ENCODE measurements around the gene TTLL9.

TTLL9 gene

GRCh38 chr20:31837896-31838397 lies 32.5 kb upstream of the TTLL9 start:
- no peak for DNase-seq

GRCh38 chr20:31838646-31839292 lies 31.7 kb upstream of the TTLL9 start:
- DNase-seq = no peak

- no peak for DNase-seq
These were observed 30.5 kb upstream of the TTLL9 start for GRCh38 chr20:31839782-31840487.

- no peak for DNase-seq
These were observed 29.3 kb upstream of the TTLL9 start for GRCh38 chr20:31840906-31841816.

DNA sequence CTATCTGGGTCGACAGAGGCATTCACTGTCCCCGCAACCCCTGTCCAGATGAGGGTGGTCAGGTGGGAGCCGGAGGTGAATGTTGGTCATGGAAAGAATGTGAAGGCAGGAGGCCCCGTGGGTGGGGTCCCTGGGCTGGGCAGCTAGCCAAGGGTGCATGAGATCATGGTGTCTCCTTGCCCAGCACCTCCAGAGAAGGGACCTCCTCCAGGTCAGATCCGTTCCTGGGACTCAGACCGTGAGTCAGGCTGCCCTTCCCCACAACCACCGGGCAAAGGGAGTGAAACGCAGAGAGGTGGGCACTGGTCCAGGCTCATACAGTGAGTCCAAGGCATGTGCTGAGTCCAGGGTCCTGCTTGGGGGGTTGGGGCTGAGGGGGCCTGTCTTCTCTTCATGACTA lies 28.5 kb upstream of the TTLL9 start:
- no peak for DNase-seq

DNA sequence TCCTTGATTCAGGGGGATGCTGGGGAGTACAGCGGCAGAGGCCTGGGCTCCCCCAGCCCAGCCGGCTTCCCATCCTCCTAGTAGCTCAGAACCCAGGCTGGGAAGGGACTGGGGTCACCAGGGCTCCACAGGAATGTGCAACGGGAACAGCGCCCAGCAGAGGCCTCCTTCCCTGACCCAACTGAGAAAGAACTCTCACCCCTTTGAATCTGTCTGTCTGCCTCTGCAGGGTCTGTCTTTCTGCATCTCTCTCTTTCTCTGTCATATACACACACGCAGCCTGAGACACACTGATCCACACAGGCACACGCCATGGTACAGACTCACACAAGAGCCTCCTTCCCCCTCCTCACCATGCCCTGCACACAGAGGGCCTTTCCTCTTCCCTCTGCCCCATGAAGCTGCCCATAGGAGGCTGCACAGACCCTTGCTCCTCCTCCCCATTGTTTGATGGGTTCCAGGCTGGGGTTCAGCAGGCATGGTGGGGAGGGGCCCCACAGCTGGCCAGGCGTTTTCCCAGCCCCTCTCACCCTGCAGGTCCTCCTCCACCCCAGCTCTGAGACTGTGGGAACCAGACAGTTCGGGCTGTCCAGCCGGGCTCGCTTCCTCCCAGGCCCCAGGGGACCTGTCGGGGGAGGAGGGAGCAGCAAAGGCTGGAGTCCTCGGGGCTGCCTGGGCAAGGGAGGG lies 27.8 kb upstream of the TTLL9 start:
- DNase-seq = no peak

- no peak for DNase-seq
These were observed 27.1 kb upstream of the TTLL9 start for GRCh38 chr20:31843288-31843687.

- DNase-seq = no peak
These were observed 26.6 kb upstream of the TTLL9 start for GRCh38 chr20:31843881-31844280.

DNA sequence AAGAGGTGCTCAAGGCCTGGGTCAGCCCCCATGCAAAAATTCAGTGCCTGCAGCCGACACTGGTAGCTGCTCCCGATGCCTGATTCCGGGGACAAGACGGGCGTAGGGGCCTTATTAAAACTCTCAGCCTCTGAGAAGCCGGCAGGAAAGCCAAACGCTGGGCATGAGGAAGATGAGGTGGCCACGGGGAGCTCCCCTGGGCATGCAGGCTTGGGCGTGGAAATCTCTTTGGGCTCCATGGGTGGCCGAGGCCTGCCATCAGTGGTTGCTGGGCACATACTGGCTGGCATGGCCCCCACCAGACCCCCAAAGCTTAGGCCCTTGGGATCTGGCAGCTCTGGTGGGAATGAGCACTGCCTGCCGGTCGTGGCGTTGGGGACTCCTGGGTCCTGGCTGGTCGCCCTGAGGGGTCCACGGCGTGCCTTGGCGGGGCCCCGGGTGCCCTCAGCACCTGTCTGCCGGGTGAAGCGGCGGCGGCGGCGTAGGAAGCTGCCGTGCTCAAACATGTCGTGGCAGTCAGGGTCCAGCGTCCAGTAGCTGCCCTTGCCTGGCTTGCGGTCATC lies 25.6 kb upstream of the TTLL9 start:
- no peak for DNase-seq

DNA sequence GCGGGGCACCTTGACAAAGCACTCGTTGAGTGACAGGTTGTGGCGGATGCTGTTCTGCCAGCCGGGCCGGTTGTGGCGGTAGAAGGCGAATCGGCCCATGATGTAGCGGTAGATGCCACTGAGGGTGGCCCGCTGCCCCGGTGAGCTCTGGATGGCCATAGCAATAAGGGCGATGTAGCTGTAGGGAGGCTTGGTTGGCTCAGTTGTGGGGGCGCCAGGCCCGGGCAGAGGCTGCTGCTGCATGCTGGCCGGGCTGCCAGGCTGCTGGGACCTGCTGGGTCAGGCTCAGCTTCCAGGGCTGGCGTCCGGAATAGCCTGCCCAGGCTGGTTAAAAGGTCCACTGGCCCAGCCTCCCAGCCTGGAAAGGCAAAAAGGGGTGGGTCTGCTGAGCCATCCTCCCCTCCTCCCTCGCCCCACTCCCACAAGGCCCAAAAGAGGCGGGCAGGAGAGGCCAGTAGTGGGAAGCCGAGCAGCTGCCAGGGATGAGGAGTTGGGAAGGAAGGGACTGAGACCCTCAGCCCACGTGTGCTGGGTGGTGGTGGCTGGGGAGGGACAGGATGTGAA lies 25.1 kb upstream of the TTLL9 start, which contains the start of gene FOXS1:
Gene FOXS1 (minus strand): TSS at position 305 of the 564 bp plus-strand sequence. CDS start 62 bp downstream, at position 243.
- DNase-seq = no peak

GRCh38 chr20:31846793-31847138 lies 23.7 kb upstream of the TTLL9 start:
- no peak for DNase-seq

DNA sequence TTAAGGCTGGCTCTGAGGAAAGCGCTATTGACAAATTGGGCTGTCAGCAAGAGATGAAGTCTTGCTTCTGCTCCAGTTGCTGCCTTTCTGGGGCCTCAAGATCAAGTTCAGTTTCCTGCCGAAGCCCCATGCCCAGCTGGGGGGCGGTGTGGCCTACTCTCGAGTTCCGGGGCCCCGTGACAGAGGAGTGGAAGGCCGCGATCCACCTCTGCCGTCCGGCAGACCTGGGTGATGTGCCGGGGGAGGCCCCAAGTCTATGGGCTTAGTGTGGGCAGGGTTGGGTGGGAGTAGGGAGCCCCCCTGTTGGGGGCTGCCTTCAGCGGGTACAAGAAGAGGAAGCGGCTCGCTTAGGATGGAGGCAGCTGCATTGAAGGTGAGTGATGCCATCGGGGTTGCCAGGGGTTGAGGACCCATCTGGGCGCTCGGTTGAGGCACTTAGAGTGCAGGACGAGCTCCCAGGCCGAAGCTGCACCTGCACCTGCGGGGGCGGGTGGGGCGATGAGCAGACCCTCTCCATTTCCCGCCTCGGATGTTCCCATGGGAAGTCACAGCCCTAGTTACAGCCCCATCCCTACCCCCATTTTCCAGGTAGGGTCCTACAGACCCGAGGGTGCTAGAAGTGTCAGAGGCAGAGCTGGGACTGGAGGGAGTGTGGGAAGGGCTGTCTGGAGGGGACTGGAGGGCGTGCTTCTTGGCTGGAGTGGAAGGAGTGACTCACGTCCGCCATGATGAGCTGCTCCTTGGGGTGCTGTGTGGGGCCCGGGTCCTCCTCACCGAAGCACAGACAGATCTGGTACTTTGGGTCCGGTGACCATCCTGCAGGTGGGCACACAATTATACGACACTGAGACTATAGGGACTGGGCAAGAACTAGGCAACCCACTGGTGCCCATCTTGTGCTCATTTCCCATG lies 22.1 kb upstream of the TTLL9 start:
- DNase-seq = no peak

- no peak for DNase-seq
These were observed 21.0 kb upstream of the TTLL9 start for GRCh38 chr20:31849306-31849930.

DNA sequence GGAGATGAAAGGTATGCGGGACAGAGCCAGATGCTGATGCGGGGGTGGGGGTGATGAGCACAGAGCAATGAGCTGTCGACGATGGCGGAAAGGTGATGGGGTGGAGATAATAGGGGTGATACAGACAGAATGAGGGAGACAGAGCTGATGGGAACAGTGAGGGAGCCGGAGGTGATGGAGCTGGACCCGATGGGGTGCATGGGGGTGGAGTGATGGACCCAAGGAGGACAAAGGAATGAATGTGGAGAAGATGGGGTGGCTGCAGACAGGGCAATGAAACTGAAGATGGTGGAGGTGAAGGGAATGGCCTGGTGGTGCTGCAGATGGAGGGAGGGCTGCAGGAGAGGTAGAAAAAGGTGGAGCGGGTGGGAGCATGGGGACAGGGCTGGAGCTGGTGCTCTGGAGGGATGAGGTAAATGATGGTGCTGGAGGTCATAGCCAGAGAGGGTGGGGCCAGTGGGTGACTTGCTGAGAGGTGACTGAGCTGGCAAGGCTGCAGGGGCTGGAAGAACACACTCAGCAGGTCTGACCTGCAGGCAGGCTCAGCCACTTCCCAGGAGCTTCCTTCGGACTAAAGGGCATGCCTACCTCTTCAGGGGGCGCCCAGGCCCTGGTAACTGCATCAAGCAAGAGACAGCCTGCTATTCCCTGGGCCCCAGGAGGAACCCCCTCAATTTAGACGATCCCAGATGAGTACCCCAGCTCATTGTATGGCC lies 19.0 kb upstream of the TTLL9 start:
- no peak for DNase-seq

GRCh38 chr20:31853481-31853880 lies 17.0 kb upstream of the TTLL9 start:
- DNase-seq = no peak

DNA sequence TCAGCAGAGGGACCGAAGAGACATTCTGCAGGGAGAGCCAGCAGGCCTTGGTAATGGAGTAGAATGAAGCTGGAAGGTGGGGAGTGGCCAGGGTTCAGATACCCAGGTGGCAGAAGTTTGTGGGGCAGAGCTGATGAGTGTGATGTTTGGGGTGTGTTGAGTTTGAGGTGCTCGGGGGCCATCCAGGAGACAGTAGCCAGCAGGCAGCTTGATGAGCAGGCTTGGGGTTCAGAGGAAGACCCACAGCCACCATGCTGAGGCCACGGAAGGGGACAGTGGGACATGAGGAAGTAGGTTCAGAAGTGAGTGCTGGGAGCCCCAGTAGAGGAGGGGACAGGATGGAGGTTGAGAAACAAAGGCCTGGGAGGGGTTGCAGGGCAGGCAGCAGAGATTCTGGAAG lies 13.9 kb upstream of the TTLL9 start:
- no peak for DNase-seq

DNA sequence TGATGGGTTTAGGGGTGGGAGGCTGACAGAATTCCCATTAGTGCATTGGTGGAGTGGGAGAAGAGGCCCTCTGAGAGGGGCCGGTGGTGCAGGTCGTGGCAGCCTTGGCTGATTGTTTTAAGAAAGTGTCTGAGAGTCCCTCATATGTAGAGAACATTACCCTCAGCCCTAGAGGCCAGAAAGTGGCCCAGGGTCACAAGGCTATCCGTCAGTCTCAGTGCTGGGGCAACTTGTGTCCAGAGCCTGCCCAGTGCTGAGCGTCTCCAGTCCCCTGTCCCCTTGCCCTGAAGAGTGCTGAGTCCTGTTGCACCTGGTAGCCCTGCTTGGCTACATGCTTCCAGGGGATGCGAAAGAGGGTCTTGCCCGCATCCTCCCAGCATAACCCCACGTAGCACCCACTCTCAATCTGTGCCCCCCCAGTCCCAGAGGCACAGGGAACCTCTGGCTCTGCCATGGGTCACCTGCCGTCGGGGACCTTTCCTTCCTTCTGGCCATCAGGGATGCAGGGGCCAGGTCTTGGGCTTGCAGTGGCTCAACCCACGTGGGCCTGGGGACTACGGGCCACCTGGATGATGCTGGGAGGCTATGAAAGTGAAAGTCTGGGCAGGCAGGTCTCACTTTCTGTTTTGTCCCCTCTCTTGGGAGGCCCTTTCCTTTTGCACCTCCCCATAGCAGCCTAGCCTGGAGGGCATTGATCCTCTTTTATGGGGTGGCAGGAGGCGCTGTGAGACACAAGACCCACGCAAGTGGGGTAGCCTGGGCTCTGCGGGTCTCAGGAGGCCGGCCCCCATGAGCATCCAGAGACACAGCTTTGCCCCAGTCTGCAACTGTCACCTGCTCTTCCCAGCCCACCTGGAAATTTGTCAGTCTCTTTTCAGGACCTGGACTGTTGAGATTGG lies 12.3 kb upstream of the TTLL9 start:
- no peak for DNase-seq

GRCh38 chr20:31858760-31859083 lies 11.7 kb upstream of the TTLL9 start:
- DNase-seq = no peak

Data from central memory CD4-positive, alpha-beta T cell (primary cell).